ENCODE measurements around the gene PTPRK. TPM values are rescaled to one million over a fixed set of nuclear protein-coding genes. Genes with fewer than 3 reads are reported as not detected.

Gene PTPRK
- total RNA-seq, 1 donor from 2014 or later, result 38.2 TPM

- ATAC-seq (no peak), DNase-seq (ENCODE audit: low spot score) (no peak)
Observed at GRCh38 chr6:128156321-128157111, 363.9 kb downstream of the PTPRK start.

- ATAC-seq (no peak), DNase-seq (ENCODE audit: low spot score) (no peak)
Observed at GRCh38 chr6:128155826-128156225, 364.6 kb downstream of the PTPRK start.

- DNase-seq (ENCODE audit: low spot score) (no peak), ATAC-seq (no peak)
Observed at GRCh38 chr6:128152551-128152950, 367.8 kb downstream of the PTPRK start.

GRCh38 chr6:128150376-128150775 is 370.0 kb downstream of the PTPRK start:
- no peak for DNase-seq (ENCODE audit: low spot score)
- ATAC-seq, result no peak

- ATAC-seq (no peak), DNase-seq (ENCODE audit: low spot score) (no peak)
Observed at GRCh38 chr6:128149796-128150195, 370.6 kb downstream of the PTPRK start.

GRCh38 chr6:128144320-128144719 is 376.1 kb downstream of the PTPRK start:
- no peak for DNase-seq (ENCODE audit: low spot score)
- ATAC-seq, result peak; percentile 47

- ATAC-seq, result no peak
- no peak for DNase-seq (ENCODE audit: low spot score)
Observed at GRCh38 chr6:128141932-128142331, 378.5 kb downstream of the PTPRK start.

GRCh38 chr6:128139519-128139918 is 380.9 kb downstream of the PTPRK start:
- ATAC-seq (peak; percentile 96), DNase-seq (ENCODE audit: low spot score) (no peak)

GRCh38 chr6:128138694-128139093 is 381.7 kb downstream of the PTPRK start:
- ATAC-seq (no peak), DNase-seq (ENCODE audit: low spot score) (no peak)

GRCh38 chr6:128135325-128135724 is 385.1 kb downstream of the PTPRK start:
- DNase-seq (ENCODE audit: low spot score) (no peak), ATAC-seq (no peak)

- DNase-seq (ENCODE audit: low spot score) (no peak), ATAC-seq (no peak)
Observed at GRCh38 chr6:128131566-128131965, 388.8 kb downstream of the PTPRK start.

- DNase-seq (ENCODE audit: low spot score) (no peak), ATAC-seq (no peak)
Observed at GRCh38 chr6:128131036-128131435, 389.4 kb downstream of the PTPRK start.

- ATAC-seq (no peak), DNase-seq (ENCODE audit: low spot score) (no peak)
Observed at GRCh38 chr6:128129679-128130078, 390.7 kb downstream of the PTPRK start.

GRCh38 chr6:128127650-128128049 is 392.7 kb downstream of the PTPRK start:
- DNase-seq (ENCODE audit: low spot score), result no peak
- no peak for ATAC-seq

- DNase-seq (ENCODE audit: low spot score), result peak; percentile 58
- ATAC-seq, result peak; percentile 93
Observed at GRCh38 chr6:128124713-128125112, 395.7 kb downstream of the PTPRK start.

- DNase-seq (ENCODE audit: low spot score), result no peak
- peak; percentile 51 for ATAC-seq
Observed at GRCh38 chr6:128121610-128122009, 398.8 kb downstream of the PTPRK start.

- DNase-seq (ENCODE audit: low spot score), result no peak
- peak; percentile 39 for ATAC-seq
Observed at GRCh38 chr6:128121190-128121589, 399.2 kb downstream of the PTPRK start.

- ATAC-seq (no peak), DNase-seq (ENCODE audit: low spot score) (no peak)
Observed at GRCh38 chr6:128118401-128118800, 402.0 kb downstream of the PTPRK start.

GRCh38 chr6:128117916-128118315 is 402.5 kb downstream of the PTPRK start:
- ATAC-seq (no peak), DNase-seq (ENCODE audit: low spot score) (no peak)

- ATAC-seq, result peak; percentile 60
- DNase-seq (ENCODE audit: low spot score), result peak; percentile 55
Observed at GRCh38 chr6:128114164-128114563, 406.2 kb downstream of the PTPRK start.

- peak; percentile 73 for ATAC-seq
- no peak for DNase-seq (ENCODE audit: low spot score)
Observed at GRCh38 chr6:128112494-128112893, 407.9 kb downstream of the PTPRK start.

GRCh38 chr6:128111096-128111495 is 409.3 kb downstream of the PTPRK start:
- ATAC-seq, result peak; percentile 48
- no peak for DNase-seq (ENCODE audit: low spot score)

- DNase-seq (ENCODE audit: low spot score) (no peak), ATAC-seq (no peak)
Observed at GRCh38 chr6:128107682-128108081, 412.7 kb downstream of the PTPRK start.

Measured in left lobe of liver (tissue), 2 donors.